Measurements from ENCODE around the gene SMARCD2.
"Not testable (repeated sequence)": the region's sequence is repeated elsewhere in the genome, so short reads cannot be mapped to it uniquely, and the experiment has no call there.

The SMARCD2 gene

DNA sequence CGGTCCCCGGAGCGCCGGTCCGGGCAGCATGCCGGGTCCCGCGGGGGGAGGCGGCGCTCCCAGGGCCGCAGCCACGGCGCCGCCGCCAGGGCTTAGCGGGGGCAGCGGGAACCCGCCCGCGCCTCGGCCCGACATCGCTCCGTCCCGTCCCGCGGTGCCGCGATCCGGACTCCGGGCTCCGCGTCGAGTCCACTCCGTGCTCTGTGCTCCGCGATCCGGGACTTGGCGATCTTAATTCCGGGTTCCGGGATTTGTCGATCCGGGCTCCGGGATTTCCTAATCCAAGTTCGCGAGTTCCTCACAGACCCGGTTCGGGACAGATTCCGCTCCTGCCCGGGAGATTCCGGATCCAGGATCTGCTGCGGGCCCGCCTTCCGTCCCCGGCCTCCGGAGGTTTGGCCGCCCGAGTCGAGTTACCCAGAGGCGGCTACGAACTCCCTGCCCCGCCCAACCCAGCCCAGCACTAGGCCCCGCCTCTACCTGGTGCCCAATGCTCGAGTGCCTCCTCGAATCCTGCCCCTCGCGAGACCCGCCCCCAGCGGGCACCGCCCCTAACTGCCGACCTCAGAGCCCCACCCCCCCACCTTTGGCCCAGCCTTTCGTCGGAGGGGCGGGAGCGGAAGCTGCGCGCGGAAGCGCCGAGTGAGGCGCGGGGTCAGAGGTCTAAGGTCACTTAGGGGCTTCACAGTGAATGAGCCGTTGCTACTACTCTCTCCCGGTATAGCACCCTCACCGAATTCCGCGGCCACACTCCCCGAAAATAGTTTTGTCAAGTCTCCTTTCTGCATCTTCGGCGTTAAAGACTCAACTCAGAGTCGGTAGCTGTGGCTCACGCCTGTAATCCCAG, at the start of gene SMARCD2:
SMARCD2 (minus strand) TSS at position 146 of the 847 bp plus-strand sequence; CDS start at position 135, 11 bp downstream.
- H3K4me1 ChIP-seq (ENCODE audit: control insufficient read depth, insufficient read depth, low read length), result peaks cover 36% of the 10 kb centered on the region
- H3K36me3 ChIP-seq (ENCODE audit: control insufficient read depth, insufficient read depth, low read length), result no peaks in the 10 kb centered on the region
- H3K9ac ChIP-seq (ENCODE audit: low read length), result peak within 1 kb of the TSS; percentile 91
- no peaks in the 10 kb centered on the region for H3K9me3 ChIP-seq (ENCODE audit: control insufficient read depth, low read length)
- H3K4me3 ChIP-seq (ENCODE audit: low read length), result peak within 1 kb of the TSS; percentile 86
- H3K27me3 ChIP-seq (ENCODE audit: control insufficient read depth, insufficient read depth, low read length), result no peaks in the 10 kb centered on the region

DNA sequence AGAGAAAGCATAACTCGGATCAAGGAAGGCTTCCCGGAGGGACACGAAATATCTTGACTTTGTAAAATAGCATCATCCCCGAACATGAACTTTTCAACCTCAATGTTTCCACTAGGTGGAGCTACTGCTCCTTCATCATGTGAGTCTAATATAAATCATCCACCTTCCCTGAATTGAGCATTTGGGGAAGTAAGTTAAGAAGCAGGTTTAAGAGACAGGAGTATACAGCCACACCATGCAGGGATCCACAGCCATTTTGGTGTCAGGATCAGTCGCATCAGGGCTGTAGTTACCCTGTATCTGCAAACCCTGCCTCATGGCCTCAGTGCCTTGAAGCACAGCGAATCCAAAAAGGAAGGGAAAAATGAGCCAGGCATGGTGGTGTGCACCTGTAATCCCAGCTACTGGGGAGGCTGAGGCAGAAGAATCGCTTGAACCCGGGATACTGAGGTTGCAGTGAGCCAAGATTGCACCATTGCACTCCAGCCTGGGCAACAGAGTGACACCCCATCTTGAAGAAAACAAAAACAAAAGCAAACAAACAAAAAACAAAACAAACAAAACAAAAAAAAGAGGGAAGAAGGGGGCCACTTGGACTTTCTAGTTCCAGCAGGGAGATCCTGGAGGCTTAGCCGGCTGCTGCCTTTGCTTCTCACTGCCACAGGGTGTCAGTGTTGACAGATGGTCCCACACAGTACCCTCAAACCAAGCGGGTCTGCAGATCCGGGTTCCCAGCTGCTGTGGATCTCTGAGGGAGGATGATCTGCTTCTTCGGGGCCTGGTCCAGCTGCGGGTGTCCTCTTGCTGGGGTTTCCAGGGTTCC, 46.8 kb upstream of the SMARCD2 start:
- H3K4me3 ChIP-seq (ENCODE audit: low read length); H3K4me1 ChIP-seq (ENCODE audit: control insufficient read depth, insufficient read depth, low read length); H3K27me3 ChIP-seq (ENCODE audit: control insufficient read depth, insufficient read depth, low read length); H3K9ac ChIP-seq (ENCODE audit: low read length); H3K36me3 ChIP-seq (ENCODE audit: control insufficient read depth, insufficient read depth, low read length); H3K9me3 ChIP-seq (ENCODE audit: control insufficient read depth, low read length): not testable (repeated sequence)

DNA sequence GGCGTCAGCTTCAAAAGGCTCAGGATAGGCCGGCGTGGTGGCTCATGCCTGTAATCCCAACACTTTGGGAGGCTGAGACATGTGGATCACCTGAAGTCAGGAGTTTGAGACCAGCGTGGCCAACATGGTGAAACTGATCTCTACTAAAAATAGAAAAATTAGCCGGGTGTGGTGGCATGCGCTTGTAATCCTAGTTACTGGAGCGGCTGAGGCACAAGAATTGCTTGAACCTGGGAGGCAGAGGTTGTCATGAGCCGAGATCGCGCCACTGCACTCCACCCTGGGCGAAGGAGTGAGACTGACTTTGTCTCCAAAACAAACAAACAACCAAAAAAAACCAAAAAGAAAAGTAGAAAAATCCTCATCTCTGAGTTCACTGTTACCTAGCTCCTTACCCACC, 42.6 kb upstream of the SMARCD2 start:
- H3K36me3 ChIP-seq (ENCODE audit: control insufficient read depth, insufficient read depth, low read length); H3K27me3 ChIP-seq (ENCODE audit: control insufficient read depth, insufficient read depth, low read length); H3K9ac ChIP-seq (ENCODE audit: low read length); H3K4me3 ChIP-seq (ENCODE audit: low read length); H3K9me3 ChIP-seq (ENCODE audit: control insufficient read depth, low read length); H3K4me1 ChIP-seq (ENCODE audit: control insufficient read depth, insufficient read depth, low read length): not testable (repeated sequence)

DNA sequence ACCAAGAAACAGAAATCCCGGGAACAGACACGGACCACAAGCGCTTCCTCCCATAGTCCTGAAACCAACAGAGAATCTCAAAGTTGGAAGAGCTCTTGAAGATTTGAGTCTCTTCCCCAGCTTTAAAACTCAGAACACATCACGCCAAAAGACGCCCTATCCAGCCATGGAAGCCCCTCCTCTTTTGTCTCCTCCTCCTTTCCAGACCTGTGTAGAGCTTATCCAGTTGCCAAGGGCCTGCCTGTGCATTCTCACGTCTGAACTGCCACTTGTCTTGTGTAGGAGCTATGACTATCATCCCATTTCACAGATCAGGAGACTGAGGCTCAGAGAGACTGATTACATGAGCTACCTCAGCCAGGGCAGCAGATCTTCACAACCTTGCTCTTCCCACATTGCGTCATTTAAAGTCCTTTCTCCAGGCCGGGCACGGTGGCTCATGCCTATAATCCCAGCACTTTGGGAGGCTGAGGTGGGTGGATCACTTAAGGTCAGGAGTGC, 40.2 kb upstream of the SMARCD2 start:
- not testable (repeated sequence) for H3K9me3 ChIP-seq (ENCODE audit: control insufficient read depth, low read length); H3K4me3 ChIP-seq (ENCODE audit: low read length); H3K27me3 ChIP-seq (ENCODE audit: control insufficient read depth, insufficient read depth, low read length); H3K36me3 ChIP-seq (ENCODE audit: control insufficient read depth, insufficient read depth, low read length); H3K9ac ChIP-seq (ENCODE audit: low read length); H3K4me1 ChIP-seq (ENCODE audit: control insufficient read depth, insufficient read depth, low read length)

DNA sequence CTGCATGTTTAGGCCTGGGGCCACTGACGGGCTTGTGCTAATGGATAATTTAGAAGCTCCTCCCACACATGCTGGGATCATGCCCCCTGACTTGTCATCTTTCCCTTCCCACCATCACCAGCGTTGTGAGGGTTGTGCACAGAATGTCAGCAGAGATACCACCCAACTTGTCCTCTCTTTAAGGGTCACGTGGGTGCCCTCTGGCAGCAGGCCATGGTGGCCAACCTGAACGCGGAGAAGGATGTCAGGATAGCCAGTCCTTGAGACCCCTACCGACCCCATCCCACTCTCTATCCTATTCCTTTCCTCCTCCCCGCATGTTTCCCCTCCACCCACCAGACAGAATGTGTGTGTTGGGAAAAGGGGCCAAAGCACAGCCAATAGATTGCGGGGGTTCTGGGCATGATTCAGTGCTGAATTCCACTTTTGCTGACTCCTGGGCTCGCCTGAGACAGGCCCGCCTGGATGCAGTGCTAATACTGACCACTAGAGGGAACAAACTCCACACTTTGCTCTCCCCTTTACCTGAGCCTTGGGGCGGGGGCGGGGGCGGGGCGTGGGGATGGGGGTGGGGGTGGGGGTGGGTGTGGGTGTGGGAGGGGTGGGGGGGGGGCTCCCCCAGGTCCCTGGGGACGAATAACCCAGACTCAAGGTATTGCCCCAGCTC, 39.6 kb upstream of the SMARCD2 start, which contains the start of gene GH2:
GH2 (minus strand) TSS at position 10 of the 667 bp plus-strand sequence. CDS start 143 bp downstream, outside the sequence.
- Histone ChIP-seq H3K9ac (ENCODE audit: low read length) (no peak within 1 kb of the TSS), H3K9me3 (ENCODE audit: control insufficient read depth, low read length) (no peaks in the 10 kb centered on the region), H3K4me3 (ENCODE audit: low read length) (no peak within 1 kb of the TSS), H3K4me1 (ENCODE audit: control insufficient read depth, insufficient read depth, low read length) (no peaks in the 10 kb centered on the region), H3K36me3 (ENCODE audit: control insufficient read depth, insufficient read depth, low read length) (no peaks in the 10 kb centered on the region), H3K27me3 (ENCODE audit: control insufficient read depth, insufficient read depth, low read length) (no peaks in the 10 kb centered on the region)

DNA sequence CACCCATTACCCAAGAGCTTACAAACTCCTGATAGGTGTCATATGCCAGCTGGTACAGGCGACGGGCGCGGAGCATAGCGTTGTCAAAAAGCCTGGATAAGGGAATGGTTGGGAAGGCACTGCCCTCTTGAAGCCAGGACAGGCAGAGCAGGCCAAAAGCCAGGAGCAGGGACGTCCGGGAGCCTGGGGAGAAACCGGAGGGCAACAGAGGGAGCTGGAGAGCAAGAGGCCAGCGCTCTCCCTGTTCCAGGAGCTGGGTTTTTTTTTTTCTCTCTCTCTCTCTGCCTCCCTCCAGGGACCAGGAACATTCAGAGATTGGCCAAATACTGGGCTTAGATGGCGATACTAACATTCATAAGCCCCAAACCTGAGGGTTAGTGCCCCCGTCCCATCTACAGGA, 38.9 kb upstream of the SMARCD2 start:
- H3K9ac ChIP-seq (ENCODE audit: low read length); H3K36me3 ChIP-seq (ENCODE audit: control insufficient read depth, insufficient read depth, low read length); H3K27me3 ChIP-seq (ENCODE audit: control insufficient read depth, insufficient read depth, low read length); H3K4me3 ChIP-seq (ENCODE audit: low read length); H3K4me1 ChIP-seq (ENCODE audit: control insufficient read depth, insufficient read depth, low read length); H3K9me3 ChIP-seq (ENCODE audit: control insufficient read depth, low read length): not testable (repeated sequence)

DNA sequence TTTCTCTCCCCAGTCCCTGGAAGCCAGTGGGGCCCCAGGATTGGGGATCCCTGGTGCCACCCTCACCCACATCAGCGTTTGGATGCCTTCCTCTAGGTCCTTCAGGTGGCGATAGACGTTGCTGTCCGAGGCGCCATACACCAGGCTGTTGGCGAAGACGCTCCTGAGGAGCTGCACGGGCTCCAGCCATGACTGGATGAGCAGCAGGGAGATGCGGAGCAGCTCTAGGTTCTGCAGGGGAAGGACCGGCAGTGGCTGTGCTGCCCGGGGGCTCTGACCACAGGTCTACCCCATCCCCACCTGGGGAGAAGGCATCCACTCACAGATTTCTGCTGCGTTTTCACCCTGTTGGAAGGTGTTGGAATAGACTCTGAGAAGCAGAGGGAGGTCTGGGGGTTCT, 38.2 kb upstream of the SMARCD2 start:
- Histone ChIP-seq H3K9ac (ENCODE audit: low read length) (no peak overlapping the region), H3K9me3 (ENCODE audit: control insufficient read depth, low read length) (no peaks in the 10 kb centered on the region), H3K4me1 (ENCODE audit: control insufficient read depth, insufficient read depth, low read length) (no peaks in the 10 kb centered on the region), H3K27me3 (ENCODE audit: control insufficient read depth, insufficient read depth, low read length) (peaks cover 2% of the 10 kb centered on the region), H3K36me3 (ENCODE audit: control insufficient read depth, insufficient read depth, low read length) (no peaks in the 10 kb centered on the region), H3K4me3 (ENCODE audit: low read length) (no peak overlapping the region)

DNA sequence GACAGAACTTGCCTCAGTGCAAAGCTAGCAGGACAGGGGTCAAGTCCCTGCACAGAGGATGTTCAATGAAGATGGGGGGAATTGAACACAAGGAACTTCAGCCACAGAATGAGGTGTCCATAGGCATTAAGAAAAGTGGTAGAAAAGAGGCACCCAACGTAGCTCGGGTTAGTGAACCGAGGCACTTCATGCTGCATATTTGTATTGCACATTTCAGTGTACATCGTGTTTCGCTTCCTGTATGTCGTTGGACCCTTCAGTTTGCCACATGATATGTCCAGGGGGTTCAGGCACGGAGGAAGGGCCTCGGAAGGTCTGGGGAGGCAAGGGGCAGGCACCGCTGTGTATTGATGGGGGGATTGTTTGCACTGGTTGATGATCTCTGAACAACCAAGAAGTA, 35.9 kb upstream of the SMARCD2 start:
- H3K36me3 ChIP-seq (ENCODE audit: control insufficient read depth, insufficient read depth, low read length); H3K4me1 ChIP-seq (ENCODE audit: control insufficient read depth, insufficient read depth, low read length); H3K4me3 ChIP-seq (ENCODE audit: low read length); H3K27me3 ChIP-seq (ENCODE audit: control insufficient read depth, insufficient read depth, low read length); H3K9ac ChIP-seq (ENCODE audit: low read length); H3K9me3 ChIP-seq (ENCODE audit: control insufficient read depth, low read length): not testable (repeated sequence)

DNA sequence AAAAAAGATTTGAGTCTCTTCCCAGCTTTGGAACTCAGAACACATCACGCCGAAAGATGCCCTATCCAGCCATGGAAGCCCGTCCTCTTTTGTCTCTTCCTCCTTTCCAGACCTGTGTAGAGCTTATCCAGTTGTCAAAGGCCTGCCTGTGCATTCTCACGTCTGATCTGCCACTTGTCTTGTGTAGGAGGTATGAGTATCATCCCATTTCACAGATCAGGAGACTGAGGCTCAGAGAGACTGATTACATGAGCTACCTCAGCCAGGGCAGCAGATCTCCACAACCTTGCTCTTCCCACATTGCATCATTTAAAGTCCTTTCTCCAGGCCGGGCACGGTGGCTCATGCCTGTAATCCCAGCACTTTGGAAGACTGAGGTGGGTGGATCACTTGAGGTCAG, 32.2 kb upstream of the SMARCD2 start:
- not testable (repeated sequence) for H3K4me3 ChIP-seq (ENCODE audit: low read length); H3K9me3 ChIP-seq (ENCODE audit: control insufficient read depth, low read length); H3K27me3 ChIP-seq (ENCODE audit: control insufficient read depth, insufficient read depth, low read length); H3K36me3 ChIP-seq (ENCODE audit: control insufficient read depth, insufficient read depth, low read length); H3K4me1 ChIP-seq (ENCODE audit: control insufficient read depth, insufficient read depth, low read length); H3K9ac ChIP-seq (ENCODE audit: low read length)

DNA sequence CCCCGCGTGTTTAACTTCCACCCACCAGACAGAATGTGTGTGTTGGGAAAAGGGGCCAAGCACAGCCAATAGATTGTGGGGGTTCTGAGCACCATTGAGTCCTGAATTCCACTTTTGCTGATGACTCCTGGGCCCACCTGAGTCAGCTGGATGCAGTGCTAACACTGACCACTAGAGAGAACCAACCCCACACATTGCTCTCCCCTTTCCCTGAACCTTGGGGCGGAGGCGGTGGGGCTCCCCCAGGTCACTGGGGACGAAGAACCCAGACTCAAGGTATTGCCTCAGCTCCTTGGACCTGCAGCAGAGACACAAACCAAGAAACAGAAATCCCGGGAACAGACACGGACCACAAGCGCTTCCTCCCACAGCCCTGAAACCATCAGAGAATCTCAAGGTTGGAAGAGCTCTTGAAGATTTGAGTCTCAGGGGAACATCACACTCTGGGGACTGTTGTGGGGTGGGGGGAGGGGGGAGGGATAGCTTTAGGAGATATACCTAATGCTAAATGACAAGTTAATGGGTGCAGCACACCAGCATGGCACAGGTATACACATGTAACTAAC, 31.7 kb upstream of the SMARCD2 start:
- H3K4me3 ChIP-seq (ENCODE audit: low read length); H3K9ac ChIP-seq (ENCODE audit: low read length); H3K27me3 ChIP-seq (ENCODE audit: control insufficient read depth, insufficient read depth, low read length); H3K4me1 ChIP-seq (ENCODE audit: control insufficient read depth, insufficient read depth, low read length); H3K36me3 ChIP-seq (ENCODE audit: control insufficient read depth, insufficient read depth, low read length); H3K9me3 ChIP-seq (ENCODE audit: control insufficient read depth, low read length): not testable (repeated sequence)

DNA sequence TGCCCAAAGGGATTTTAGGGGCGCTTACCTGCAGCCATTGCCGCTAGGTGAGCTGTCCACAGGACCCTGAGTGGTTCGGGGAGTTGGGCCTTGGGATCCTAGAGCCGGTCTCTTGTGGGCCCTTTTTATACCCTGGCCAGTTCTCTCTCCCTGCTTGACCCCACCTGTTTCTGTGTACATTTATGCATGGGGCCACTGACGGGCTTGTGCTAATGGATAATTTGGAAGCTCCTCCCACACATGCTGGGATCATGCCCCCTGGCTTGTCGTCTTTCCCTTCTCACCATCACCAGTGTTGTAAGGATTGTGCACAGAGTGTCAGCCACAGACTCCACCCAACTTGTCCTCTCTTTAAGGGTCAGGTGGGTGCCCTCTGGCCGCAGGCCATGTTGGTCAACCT, 31.1 kb upstream of the SMARCD2 start, which contains the start of gene CSH2:
CSH2 (minus strand) TSS at position 101 of the 400 bp plus-strand sequence; CDS start at position 38, 63 bp downstream.
- H3K9ac ChIP-seq (ENCODE audit: low read length); H3K4me3 ChIP-seq (ENCODE audit: low read length); H3K9me3 ChIP-seq (ENCODE audit: control insufficient read depth, low read length); H3K27me3 ChIP-seq (ENCODE audit: control insufficient read depth, insufficient read depth, low read length); H3K36me3 ChIP-seq (ENCODE audit: control insufficient read depth, insufficient read depth, low read length); H3K4me1 ChIP-seq (ENCODE audit: control insufficient read depth, insufficient read depth, low read length): not testable (repeated sequence)
